Uterus (tissue), 4 donors: Measurements from ENCODE around the gene MED16. TPM values are rescaled to one million over a fixed set of nuclear protein-coding genes. Genes with fewer than 3 reads are reported as not detected.

ENCODE experiments used
- DNase-seq, 2 donors: peaks; one replicate each; pipeline ENCODE4 v3.0.0-alpha.2; 2019 to 2020
- H3K27ac ChIP-seq, 2 donors: fragments of 200-600 bp; sonication (generic); 1 replicate in 1 of 2; 2 replicates in 1 of 2; pipeline ENCODE4 v1.5.1; 2016 to 2018
- H3K27me3 ChIP-seq, 2 donors: fragments of 200-600 bp; sonication (generic); one replicate each; pipeline ENCODE4 v1.5.1; 2018 to 2019; ENCODE audit warnings: control low read depth in 1 of 2
- H3K36me3 ChIP-seq, 2 donors: fragments of 200-600 bp; sonication (generic); one replicate each; pipeline ENCODE4 v1.5.1; 2019; ENCODE audit warnings: control low read depth in 1 of 2
- H3K4me1 ChIP-seq, 2 donors: fragments of 200-600 bp; sonication (generic); one replicate each; pipeline ENCODE4 v1.5.1; 2018 to 2019; ENCODE audit warnings: control low read depth in 1 of 2
- H3K4me3 ChIP-seq, 2 donors: fragments of 200-600 bp; sonication (generic); 1 replicate in 1 of 2; 2 replicates in 1 of 2; pipeline ENCODE4 v1.5.1; 2018 to 2019; ENCODE audit warnings: mild to moderate bottlenecking in 1 of 2
- H3K9me3 ChIP-seq, 2 donors: fragments of 200-600 bp; sonication (generic); one replicate each; pipeline ENCODE4 v1.5.1; 2019; ENCODE audit warnings: control low read depth in 1 of 2
- CTCF ChIP-seq, 4 experiments: fragments of 200-600 bp in 2 of 4; fragments of 450-650 bp in 2 of 4; sonication (generic) in 2 of 4; IDR thresholded peaks; one replicate each; pipeline ENCODE4 v1.5.1; 2016 to 2019; ENCODE audit warnings: antibody characterized with exemption in 4 of 4, mild to moderate bottlenecking in 2 of 4, moderate library complexity in 1 of 4
- POLR2A ChIP-seq, 2 donors: fragments of 450-650 bp; IDR thresholded peaks; one replicate each; pipeline ENCODE4 v1.6.1; 2016; ENCODE audit warnings: antibody characterized with exemption in 2 of 2, mild to moderate bottlenecking in 1 of 2, moderate library complexity in 1 of 2
- intact Hi-C: fragments of 100-400 bp; cut with DNase I; formaldehyde crosslinking; loops from one replicate; pipeline ENCODE4 v1.15.1; 2023; ENCODE audit warnings: low total_unique reads
- total RNA-seq, 4 donors: library from RNA; depleted of rRNA in 3 of 4; stranded (reverse); fragments of >200 nt in 3 of 4; gene quantifications; one replicate each; pipeline versions ENCODE4 v1.1.0 to v1.2.4, GENCODE V29; 2014 to 2023
- donor health status: DM: yes; HTN: yes; CAD: no.

The MED16 gene
- total RNA-seq, 4 donors from 2014 or later: 12.0 to 69.1 (median 43.1) TPM

DNA sequence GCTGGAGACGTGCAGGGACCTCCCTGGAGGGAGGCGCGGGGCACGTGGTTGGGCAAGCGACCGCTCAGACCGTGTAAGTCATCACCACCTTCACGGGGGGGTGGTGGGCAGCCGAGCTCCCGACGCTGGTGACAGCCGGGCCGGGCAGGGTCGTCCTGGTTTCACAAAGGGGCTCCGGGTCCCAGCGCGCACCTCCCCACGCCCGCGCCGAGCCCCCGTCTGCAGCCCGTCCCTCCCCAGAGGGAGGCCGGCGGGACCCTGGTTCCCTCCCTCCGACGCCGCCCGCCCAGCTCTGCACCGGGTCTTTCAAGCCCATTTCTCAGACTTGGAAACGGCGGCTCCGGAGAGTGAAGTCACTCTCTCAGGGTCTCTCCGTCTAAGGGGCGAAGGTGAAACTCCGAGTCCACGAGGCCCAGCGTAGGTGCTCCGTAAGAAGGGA is 32.1 kb upstream of the MED16 start:
- DNase-seq: no peak

DNA sequence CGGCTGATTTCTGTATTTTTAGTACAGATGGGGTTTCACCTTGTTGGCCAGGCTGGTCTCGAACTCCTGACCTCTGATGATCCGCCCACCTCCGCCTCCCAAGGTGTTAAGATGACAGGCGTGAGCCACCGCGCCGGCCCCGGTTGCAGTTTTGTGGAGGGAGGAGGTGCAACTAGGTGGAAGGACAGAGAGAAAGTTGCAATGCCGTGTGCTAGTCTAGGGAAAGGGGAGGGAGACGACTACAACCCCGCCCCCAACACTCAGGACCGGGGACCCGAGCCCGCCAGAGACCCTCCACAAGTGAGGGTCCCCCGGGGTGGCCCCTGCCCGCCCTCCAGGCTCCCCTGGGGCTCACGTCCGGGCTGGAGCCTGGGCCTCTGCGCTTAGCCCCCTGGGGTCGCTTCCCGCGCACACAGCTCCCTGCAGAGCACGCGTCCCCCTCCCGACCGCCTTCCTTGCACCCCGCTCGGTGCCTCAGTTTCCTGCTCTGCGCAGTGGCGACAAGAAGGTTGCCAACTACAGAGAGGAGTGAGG is 31.6 kb upstream of the MED16 start:
- peaks cover 3 to 17% of the 10 kb centered on the region in 2 donors for H3K27me3 ChIP-seq
- H3K9me3 ChIP-seq: no peaks in the 10 kb centered on the region
- intact Hi-C loops: loop anchor here (10.0 kb wide), 2 partner anchors 160 to 180 kb away; partner anchors contain the start of gene GPX4
- H3K27ac ChIP-seq: peak overlapping the region in 1 of 2 donors; percentile 79
- H3K4me1 ChIP-seq: peaks cover 0 to 17% of the 10 kb centered on the region in 2 donors
- no peak for TF ChIP-seq CTCF (IDR thresholded peaks at IDR 0.05)
- TF ChIP-seq POLR2A (IDR thresholded peaks at IDR 0.05): no peak
- no peak for DNase-seq
- H3K36me3 ChIP-seq: no peaks in the 10 kb centered on the region
- H3K4me3 ChIP-seq: peak overlapping the region; percentile 53 to 74

More for the DNA sequence above, 32.1 kb upstream of the MED16 start:
- Histone ChIP-seq H3K4me3 (peak overlapping the region; percentile 53 to 74), H3K27me3 (peaks cover 3 to 12% of the 10 kb centered on the region in 2 donors), H3K27ac (peak overlapping the region; percentile 79 to 80), H3K36me3 (no peaks in the 10 kb centered on the region), H3K9me3 (no peaks in the 10 kb centered on the region), H3K4me1 (peaks cover 0 to 12% of the 10 kb centered on the region in 2 donors)
- TF ChIP-seq POLR2A (IDR thresholded peaks at IDR 0.05) (no peak), CTCF (IDR thresholded peaks at IDR 0.05) (no peak)
- intact Hi-C loops: loop anchor here (10.0 kb wide), 2 partner anchors 160 to 180 kb away; partner anchors contain the start of gene GPX4

- peaks cover 16 to 36% of the 10 kb centered on the region in 2 donors for H3K27me3 ChIP-seq
- intact Hi-C loops: loop anchor here (10.0 kb wide), 2 partner anchors 155 to 185 kb away; partner anchors contain the start of gene GPX4
- no peak overlapping the region for H3K27ac ChIP-seq
- no peaks in the 10 kb centered on the region for H3K9me3 ChIP-seq
- no peaks in the 10 kb centered on the region for H3K36me3 ChIP-seq
- no peak for DNase-seq
- H3K4me1 ChIP-seq: peaks cover 0 to 40% of the 10 kb centered on the region in 2 donors
- no peak overlapping the region for H3K4me3 ChIP-seq
- TF ChIP-seq CTCF (IDR thresholded peaks at IDR 0.05): no peak
- TF ChIP-seq POLR2A (IDR thresholded peaks at IDR 0.05): no peak
Measured at GRCh38 chr19:920051-920864, 27.3 kb upstream of the MED16 start.

DNA sequence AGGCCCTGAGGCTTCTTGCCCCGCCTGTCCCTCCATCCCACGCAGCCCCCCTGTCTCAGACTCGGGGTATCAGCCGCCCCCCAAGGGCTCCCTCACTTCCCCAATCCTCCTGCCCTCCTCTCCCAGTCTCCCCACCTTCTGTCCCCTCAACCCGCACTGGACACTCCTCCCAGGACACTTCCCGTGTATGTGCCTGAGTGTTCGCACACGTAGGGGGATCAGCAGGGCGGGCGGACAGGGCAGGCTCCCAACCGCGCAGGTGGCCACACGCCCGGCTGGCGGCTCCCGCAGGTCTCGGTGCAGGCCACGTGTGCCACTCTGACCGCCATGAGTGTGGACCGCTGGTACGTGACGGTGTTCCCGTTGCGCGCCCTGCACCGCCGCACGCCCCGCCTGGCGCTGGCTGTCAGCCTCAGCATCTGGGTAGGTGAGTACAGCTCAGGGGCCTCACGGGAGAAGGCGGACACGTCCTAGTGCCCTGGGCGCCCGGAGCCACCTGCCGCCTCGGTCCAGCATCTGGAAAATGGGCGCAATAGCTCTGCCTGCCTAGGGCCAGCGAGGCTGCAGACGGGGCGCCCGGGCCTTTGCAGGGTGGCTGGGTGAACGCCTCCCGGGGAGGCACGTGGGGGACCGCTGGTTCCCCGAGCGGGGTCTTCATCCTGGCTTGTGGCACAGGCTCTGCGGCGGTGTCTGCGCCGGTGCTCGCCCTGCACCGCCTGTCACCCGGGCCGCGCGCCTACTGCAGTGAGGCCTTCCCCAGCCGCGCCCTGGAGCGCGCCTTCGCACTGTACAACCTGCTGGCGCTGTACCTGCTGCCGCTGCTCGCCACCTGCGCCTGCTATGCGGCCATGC is 26.4 kb upstream of the MED16 start:
- H3K4me3 ChIP-seq: no peak overlapping the region

More for the DNA sequence above, 26.4 kb upstream of the MED16 start:
- Histone ChIP-seq H3K4me1 (peaks cover 0 to 35% of the 10 kb centered on the region in 2 donors), H3K36me3 (no peaks in the 10 kb centered on the region), H3K27ac (no peak overlapping the region), H3K27me3 (peaks cover 16 to 36% of the 10 kb centered on the region in 2 donors), H3K9me3 (no peaks in the 10 kb centered on the region)
- no peak for DNase-seq
- TF ChIP-seq POLR2A (IDR thresholded peaks at IDR 0.05) (no peak), CTCF (IDR thresholded peaks at IDR 0.05) (no peak)
- intact Hi-C loops: loop anchor here (5.0 to 10.0 kb wide), 3 partner anchors 52 to 185 kb away; partner anchors contain the start of gene GPX4
